HG03378 (cell line): ENCODE measurements around the gene ZNF618.

ENCODE experiments used
- ATAC-seq: cut with Tn5 transposase; IDR thresholded peaks from one replicate; pipeline ENCODE4 v1.9.1; 2021; ENCODE audit warnings: mild to moderate bottlenecking, moderate library complexity; ENCODE audit not compliant: unreplicated experiment

Gene ZNF618

GRCh38 chr9:113882181-113882580 is 6.1 kb downstream of the ZNF618 start:
- ATAC-seq = no peak

- ATAC-seq = no peak
Measured at GRCh38 chr9:113882636-113883164, 6.6 kb downstream of the ZNF618 start.

GRCh38 chr9:113885183-113886025 is 9.3 kb downstream of the ZNF618 start:
- ATAC-seq = no peak

- no peak for ATAC-seq
Measured at GRCh38 chr9:113886026-113886369, 9.9 kb downstream of the ZNF618 start.

- no peak for ATAC-seq
Measured at GRCh38 chr9:113886466-113886865, 10.4 kb downstream of the ZNF618 start.

- ATAC-seq = no peak
Measured at GRCh38 chr9:113886933-113887332, 10.8 kb downstream of the ZNF618 start.

GRCh38 chr9:113887436-113887835 is 11.3 kb downstream of the ZNF618 start:
- ATAC-seq = no peak

GRCh38 chr9:113888336-113888735 is 12.2 kb downstream of the ZNF618 start:
- ATAC-seq = no peak

- ATAC-seq = no peak
Measured at GRCh38 chr9:113888976-113889375, 12.9 kb downstream of the ZNF618 start.

- no peak for ATAC-seq
Measured at GRCh38 chr9:113890704-113891103, 14.6 kb downstream of the ZNF618 start.

- ATAC-seq = no peak
Measured at GRCh38 chr9:113892861-113893491, 16.9 kb downstream of the ZNF618 start.

- ATAC-seq = no peak
Measured at GRCh38 chr9:113894166-113894565, 18.1 kb downstream of the ZNF618 start.

- ATAC-seq = no peak
Measured at GRCh38 chr9:113895526-113895925, 19.4 kb downstream of the ZNF618 start.

GRCh38 chr9:113896713-113897112 is 20.6 kb downstream of the ZNF618 start:
- no peak for ATAC-seq

- no peak for ATAC-seq
Measured at GRCh38 chr9:113898151-113898550, 22.0 kb downstream of the ZNF618 start.

- no peak for ATAC-seq
Measured at GRCh38 chr9:113898596-113898995, 22.5 kb downstream of the ZNF618 start.

GRCh38 chr9:113899205-113899604 is 23.1 kb downstream of the ZNF618 start:
- no peak for ATAC-seq

GRCh38 chr9:113901221-113901688 is 25.1 kb downstream of the ZNF618 start:
- ATAC-seq = no peak

- no peak for ATAC-seq
Measured at GRCh38 chr9:113903514-113904077, 27.5 kb downstream of the ZNF618 start.

GRCh38 chr9:113906411-113907110 is 30.5 kb downstream of the ZNF618 start:
- no peak for ATAC-seq

- ATAC-seq = no peak
Measured at GRCh38 chr9:113907282-113907681, 31.2 kb downstream of the ZNF618 start.
